Endodermal cell (in vitro differentiated cells): ENCODE results near the gene U2AF1L4. TPM values are rescaled to one million over a fixed set of nuclear protein-coding genes. Genes with fewer than 3 reads are reported as not detected.

Experiments used
- DNase-seq: peaks from one replicate; pipeline ENCODE4 v3.0.0-alpha.2; 2017
- H3K27ac ChIP-seq: 2 replicates; pipeline ENCODE4 v1.5.1; 2013; ENCODE audit warnings: mild to moderate bottlenecking, low read depth, low read length, moderate library complexity
- H3K27me3 ChIP-seq: 2 replicates; pipeline ENCODE4 v1.6.1; 2013; ENCODE audit warnings: mild to moderate bottlenecking, low read length, moderate library complexity; ENCODE audit not compliant: insufficient read depth, control insufficient read depth, poor library complexity, severe bottlenecking
- H3K36me3 ChIP-seq: 2 replicates; pipeline ENCODE4 v1.7.0; 2013; ENCODE audit warnings: mild to moderate bottlenecking, low read length, moderate library complexity; ENCODE audit not compliant: control insufficient read depth, insufficient read depth
- H3K4me1 ChIP-seq: one replicate; pipeline ENCODE4 v1.7.0; 2013; ENCODE audit warnings: low read length; ENCODE audit not compliant: control insufficient read depth, insufficient read depth
- H3K4me3 ChIP-seq: 2 replicates; pipeline ENCODE4 v1.5.1; 2013; ENCODE audit warnings: mild to moderate bottlenecking, low read length, moderate library complexity
- H3K9ac ChIP-seq: 2 replicates; pipeline ENCODE4 v1.6.1; 2013; ENCODE audit warnings: mild to moderate bottlenecking, low read length, moderate library complexity; ENCODE audit not compliant: poor library complexity, severe bottlenecking; ENCODE audit errors: extremely low read depth
- H3K9me3 ChIP-seq: 2 replicates; pipeline ENCODE4 v1.6.1; 2013; ENCODE audit warnings: mild to moderate bottlenecking, low read length, moderate library complexity; ENCODE audit not compliant: control insufficient read depth
- H3K27ac Mint-ChIP-seq: 2 replicates; pipeline ENCODE4 v1.8.0; 2020; ENCODE audit warnings: mixed read lengths
- H3K27me3 Mint-ChIP-seq: 2 replicates; pipeline ENCODE4 v1.8.0; 2021; ENCODE audit warnings: mild to moderate bottlenecking, mixed read lengths; ENCODE audit not compliant: insufficient read depth
- H3K36me3 Mint-ChIP-seq: 2 replicates; pipeline ENCODE4 v1.8.0; 2020; ENCODE audit warnings: low read depth, mixed read lengths
- H3K4me1 Mint-ChIP-seq: 2 replicates; pipeline ENCODE4 v1.8.0; 2020; ENCODE audit warnings: mixed read lengths
- H3K4me3 Mint-ChIP-seq: 2 replicates; pipeline ENCODE4 v1.8.0; 2020; ENCODE audit warnings: mild to moderate bottlenecking, moderate library complexity, mixed read lengths
- H3K9me3 Mint-ChIP-seq: 2 replicates; pipeline ENCODE4 v1.8.0; 2020; ENCODE audit warnings: mild to moderate bottlenecking, mixed read lengths
- CTCF ChIP-seq: fragments of 200-600 bp; sonication (generic); conservative IDR thresholded peaks from 2 replicates; pipeline ENCODE4 v1.5.0; 2021; ENCODE audit warnings: antibody characterized with exemption, mild to moderate bottlenecking
- WGBS, 2 experiments: methylation state at CpG; one replicate each; pipeline versions ENCODE4 v1.1.5 to v1.1.7; 2013; ENCODE audit warnings: missing lambda C conversion rate in 2 of 2, mixed read lengths in 1 of 2; ENCODE audit not compliant: insufficient coverage in 1 of 2, insufficient read length in 1 of 2; 5-methylcytosine and 5-hydroxymethylcytosine counted together
- total RNA-seq, 2 donors: library from RNA; stranded (reverse); fragmentation: NEBNext Ultra II Directional in 1 of 2; extraction: Animal tissue kit (Norgen Biotek cat#: 25700) in 1 of 2; gene quantifications; 2 replicates in 1 of 2; 3 replicates in 1 of 2; pipeline ENCODE4 v1.2.1, GENCODE V29; 2021

U2AF1L4 gene
- total RNA-seq, 2 donors from 2014 or later, result 17.3 to 23.2 TPM

- peaks cover 18% of the 10 kb centered on the region for H3K4me1 Mint-ChIP-seq
- Histone ChIP-seq H3K4me1 (peaks cover 13% of the 10 kb centered on the region), H3K9me3 (no peaks in the 10 kb centered on the region), H3K4me3 (peak overlapping the region; percentile 85), H3K36me3 (peaks cover 8% of the 10 kb centered on the region), H3K27ac (peak overlapping the region; percentile 80), H3K27me3 (no peaks in the 10 kb centered on the region), H3K9ac (peak overlapping the region; percentile 35)
- peaks cover 15% of the 10 kb centered on the region for H3K36me3 Mint-ChIP-seq
- no peaks in the 10 kb centered on the region for H3K27me3 Mint-ChIP-seq
- H3K9me3 Mint-ChIP-seq, result no peaks in the 10 kb centered on the region
- peak; percentile 99 for DNase-seq
- WGBS, 2 experiments, result 0% methylated on average over 57 to 77 of the region's 77 CpGs
- peak overlapping the region; percentile 96 for H3K27ac Mint-ChIP-seq
- peak; percentile 93 for TF ChIP-seq CTCF
- H3K4me3 Mint-ChIP-seq, result peak overlapping the region; percentile 74
Observed at GRCh38 chr19:35716801-35717664, 28.2 kb downstream of the U2AF1L4 start.

GRCh38 chr19:35715981-35716800, 29.0 kb downstream of the U2AF1L4 start:
- WGBS, 2 experiments, result 8 to 12% methylated on average over 22 to 52 of the region's 52 CpGs
- no peak for TF ChIP-seq CTCF
- peak overlapping the region; percentile 74 for H3K4me3 Mint-ChIP-seq
- DNase-seq, result no peak
- Histone ChIP-seq H3K4me1 (peaks cover 13% of the 10 kb centered on the region), H3K4me3 (peak overlapping the region; percentile 85), H3K27me3 (no peaks in the 10 kb centered on the region), H3K36me3 (peaks cover under 1% of the 10 kb centered on the region), H3K9me3 (no peaks in the 10 kb centered on the region), H3K9ac (peak overlapping the region; percentile 35), H3K27ac (peak overlapping the region; percentile 47)
- H3K27ac Mint-ChIP-seq, result peak overlapping the region; percentile 96
- peaks cover 8% of the 10 kb centered on the region for H3K36me3 Mint-ChIP-seq
- H3K27me3 Mint-ChIP-seq, result no peaks in the 10 kb centered on the region
- no peaks in the 10 kb centered on the region for H3K9me3 Mint-ChIP-seq
- H3K4me1 Mint-ChIP-seq, result peaks cover 18% of the 10 kb centered on the region

- Mint-ChIP-seq H3K27me3 (no peaks in the 10 kb centered on the region), H3K4me1 (peaks cover 18% of the 10 kb centered on the region), H3K27ac (no peak overlapping the region), H3K9me3 (no peaks in the 10 kb centered on the region), H3K36me3 (peaks cover 6% of the 10 kb centered on the region), H3K4me3 (peak overlapping the region; percentile 74)
- H3K27me3 ChIP-seq, result no peaks in the 10 kb centered on the region
- H3K4me1 ChIP-seq, result peaks cover 13% of the 10 kb centered on the region
- peak overlapping the region; percentile 85 for H3K4me3 ChIP-seq
- H3K9ac ChIP-seq, result no peak overlapping the region
- H3K36me3 ChIP-seq, result no peaks in the 10 kb centered on the region
- DNase-seq, result no peak
- no peak overlapping the region for H3K27ac ChIP-seq
- TF ChIP-seq CTCF, result no peak
- WGBS, 2 experiments, result 85 to 91% methylated on average over 4 to 7 of the region's 7 CpGs
- no peaks in the 10 kb centered on the region for H3K9me3 ChIP-seq
Observed at GRCh38 chr19:35715355-35715809, 29.8 kb downstream of the U2AF1L4 start.
